Esophagus squamous epithelium (tissue), 4 donors: Measurements from ENCODE around the gene S100A12.

ENCODE experiments used
- POLR2A ChIP-seq, 4 donors: fragments of 450-650 bp; IDR thresholded peaks; one replicate each; pipeline ENCODE4 v1.6.1; 2017; ENCODE audit warnings: antibody characterized with exemption in 4 of 4, mild to moderate bottlenecking in 4 of 4, moderate library complexity in 3 of 4
- TF ChIP-seq, protein P1 (sequence below), 6 experiments: fragments of 450-650 bp in 4 of 6; fragments of 200-600 bp in 2 of 6; sonication (generic) in 2 of 6; IDR thresholded peaks; one replicate each; pipeline ENCODE4 v1.5.1; 2016 to 2019; ENCODE audit warnings: antibody characterized with exemption in 6 of 6, mild to moderate bottlenecking in 4 of 6, moderate library complexity in 4 of 6

DNA sequence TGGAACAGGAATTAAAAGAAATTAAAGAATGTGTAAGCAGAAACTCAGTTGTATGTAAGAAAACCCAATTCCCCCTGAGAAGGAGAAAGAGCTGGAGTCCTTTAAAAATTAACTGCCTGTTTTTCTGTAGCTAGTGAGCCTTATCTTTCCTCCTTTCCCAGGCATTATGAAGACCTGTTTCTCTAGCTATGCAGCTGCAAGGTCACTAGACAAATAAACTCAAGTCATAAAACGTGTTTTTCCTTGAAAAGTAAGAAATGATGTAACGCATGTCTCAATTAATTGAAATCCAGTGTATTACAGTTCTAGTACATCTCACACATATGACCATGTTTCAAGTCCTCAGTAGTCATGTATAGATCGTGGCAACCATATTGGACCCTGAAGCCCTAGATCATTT, 5.3 kb downstream of the S100A12 start:
- TF ChIP-seq, protein P1, sequence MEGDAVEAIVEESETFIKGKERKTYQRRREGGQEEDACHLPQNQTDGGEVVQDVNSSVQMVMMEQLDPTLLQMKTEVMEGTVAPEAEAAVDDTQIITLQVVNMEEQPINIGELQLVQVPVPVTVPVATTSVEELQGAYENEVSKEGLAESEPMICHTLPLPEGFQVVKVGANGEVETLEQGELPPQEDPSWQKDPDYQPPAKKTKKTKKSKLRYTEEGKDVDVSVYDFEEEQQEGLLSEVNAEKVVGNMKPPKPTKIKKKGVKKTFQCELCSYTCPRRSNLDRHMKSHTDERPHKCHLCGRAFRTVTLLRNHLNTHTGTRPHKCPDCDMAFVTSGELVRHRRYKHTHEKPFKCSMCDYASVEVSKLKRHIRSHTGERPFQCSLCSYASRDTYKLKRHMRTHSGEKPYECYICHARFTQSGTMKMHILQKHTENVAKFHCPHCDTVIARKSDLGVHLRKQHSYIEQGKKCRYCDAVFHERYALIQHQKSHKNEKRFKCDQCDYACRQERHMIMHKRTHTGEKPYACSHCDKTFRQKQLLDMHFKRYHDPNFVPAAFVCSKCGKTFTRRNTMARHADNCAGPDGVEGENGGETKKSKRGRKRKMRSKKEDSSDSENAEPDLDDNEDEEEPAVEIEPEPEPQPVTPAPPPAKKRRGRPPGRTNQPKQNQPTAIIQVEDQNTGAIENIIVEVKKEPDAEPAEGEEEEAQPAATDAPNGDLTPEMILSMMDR (IDR thresholded peaks at IDR 0.05) = no peak
- TF ChIP-seq POLR2A (IDR thresholded peaks at IDR 0.05) = no peak
